NCI-H1105 (cell line): ENCODE data around the gene ACOX3.

ENCODE experiments used
- DNase-seq: peaks from one replicate; lab custom pipeline; 2025; lab: John Stamatoyannopoulos, UW

ACOX3 gene

GRCh38 chr4:8373270-8373972 lies 67.1 kb downstream of the ACOX3 start:
- DNase-seq, result no peak

- DNase-seq, result no peak
These were observed 68.0 kb downstream of the ACOX3 start for GRCh38 chr4:8372506-8372905.

- DNase-seq, result no peak
These were observed 68.9 kb downstream of the ACOX3 start for GRCh38 chr4:8371596-8371995.

GRCh38 chr4:8370835-8371595 lies 69.5 kb downstream of the ACOX3 start:
- DNase-seq, result no peak

GRCh38 chr4:8370106-8370787 lies 70.3 kb downstream of the ACOX3 start:
- DNase-seq, result no peak

GRCh38 chr4:8369426-8370105 lies 71.0 kb downstream of the ACOX3 start:
- DNase-seq, result no peak

GRCh38 chr4:8368998-8369397 lies 71.5 kb downstream of the ACOX3 start:
- no peak for DNase-seq

- no peak for DNase-seq
These were observed 72.5 kb downstream of the ACOX3 start for GRCh38 chr4:8368061-8368481.

GRCh38 chr4:8366601-8367000 lies 73.9 kb downstream of the ACOX3 start:
- DNase-seq, result no peak

GRCh38 chr4:8365951-8366350 lies 74.6 kb downstream of the ACOX3 start:
- no peak for DNase-seq

GRCh38 chr4:8365353-8365752 lies 75.2 kb downstream of the ACOX3 start:
- no peak for DNase-seq

GRCh38 chr4:8364848-8365350 lies 75.6 kb downstream of the ACOX3 start:
- DNase-seq, result no peak

- DNase-seq, result no peak
These were observed 76.4 kb downstream of the ACOX3 start for GRCh38 chr4:8364141-8364540.

- no peak for DNase-seq
These were observed 78.0 kb downstream of the ACOX3 start for GRCh38 chr4:8362483-8362882.

- no peak for DNase-seq
These were observed 81.3 kb downstream of the ACOX3 start for GRCh38 chr4:8359193-8359592.

GRCh38 chr4:8356856-8357255 lies 83.7 kb downstream of the ACOX3 start:
- DNase-seq, result no peak

GRCh38 chr4:8355864-8356565 lies 84.5 kb downstream of the ACOX3 start:
- DNase-seq, result no peak

- DNase-seq, result no peak
These were observed 85.2 kb downstream of the ACOX3 start for GRCh38 chr4:8355306-8355705.

GRCh38 chr4:8353912-8354453 lies 86.5 kb downstream of the ACOX3 start:
- DNase-seq, result no peak

- DNase-seq, result no peak
These were observed 87.3 kb downstream of the ACOX3 start for GRCh38 chr4:8353158-8353669.
